Measurements from ENCODE around the gene ITGB3BP.

The ITGB3BP gene

DNA sequence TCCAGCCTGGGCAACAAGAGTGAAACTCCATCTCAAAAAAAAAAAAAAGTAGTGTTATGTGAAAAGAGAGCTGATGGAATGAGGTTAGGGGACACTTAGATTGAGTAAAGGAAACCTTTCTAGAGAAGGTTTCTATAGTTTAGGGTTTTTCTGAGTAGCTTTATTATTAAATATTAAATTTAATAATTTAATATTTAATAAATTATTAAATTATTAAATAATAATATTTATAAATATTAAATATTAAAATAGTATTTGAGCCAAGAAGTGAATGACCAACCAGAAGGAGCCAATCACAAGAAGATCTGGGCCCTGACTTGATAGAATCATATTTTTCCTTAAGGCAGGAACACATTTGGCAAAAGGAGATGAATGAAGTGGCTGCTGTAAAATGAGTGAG is 104.9 kb downstream of the ITGB3BP start:
- no peak for DNase-seq (ENCODE audit: low read depth)

DNA sequence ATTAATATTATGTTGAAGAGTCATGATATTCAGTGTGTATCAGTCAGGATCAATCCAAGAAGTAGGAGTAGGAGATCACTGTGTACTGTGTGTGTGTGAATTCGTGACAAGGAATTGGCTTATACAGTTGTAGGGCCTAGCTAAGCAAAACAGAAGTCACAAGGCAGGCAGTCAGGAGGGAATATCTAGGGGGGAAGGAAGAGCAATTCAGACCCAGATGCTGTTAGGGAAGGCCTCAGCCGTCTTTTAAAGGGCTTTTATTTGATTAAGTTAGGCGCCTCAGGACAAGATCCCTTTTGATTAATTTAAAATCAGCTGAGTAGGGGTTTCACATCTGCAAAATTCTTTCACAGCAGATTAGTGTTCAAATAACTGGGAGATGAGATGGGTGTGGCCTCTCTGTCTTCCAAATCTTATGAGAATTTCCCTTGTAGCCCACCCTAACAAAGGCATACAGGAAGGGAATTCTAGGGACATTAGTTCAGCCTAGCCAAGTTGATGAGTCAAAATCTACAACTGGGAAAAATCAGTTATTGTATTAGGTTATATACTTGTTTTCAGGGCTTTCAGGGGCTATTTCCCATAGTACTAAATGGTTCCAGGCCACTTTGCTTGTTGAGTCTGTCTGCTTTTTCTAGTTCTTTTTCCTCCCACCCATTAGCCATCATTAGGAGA is 108.2 kb downstream of the ITGB3BP start:
- DNase-seq (ENCODE audit: low read depth) = no peak

DNA sequence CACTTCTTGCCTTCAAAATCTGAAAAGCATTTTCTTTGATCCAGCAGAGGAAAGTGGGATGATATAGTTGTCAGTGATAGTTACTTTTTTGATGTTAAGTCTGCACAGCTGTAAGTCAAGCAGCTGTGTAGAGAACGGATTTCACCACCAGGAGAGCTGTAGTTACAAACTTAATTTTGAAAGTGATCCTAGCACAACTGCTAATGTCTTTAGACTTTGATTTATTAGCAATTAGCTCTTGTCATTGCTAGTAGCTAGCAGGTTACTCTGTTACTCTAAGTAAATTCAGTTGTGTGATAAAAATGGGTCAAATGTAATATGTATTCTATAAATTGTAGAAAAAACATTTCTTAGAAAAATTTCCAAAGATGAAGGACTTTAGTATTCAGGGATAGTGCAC is 109.6 kb downstream of the ITGB3BP start:
- no peak for DNase-seq (ENCODE audit: low read depth)

DNA sequence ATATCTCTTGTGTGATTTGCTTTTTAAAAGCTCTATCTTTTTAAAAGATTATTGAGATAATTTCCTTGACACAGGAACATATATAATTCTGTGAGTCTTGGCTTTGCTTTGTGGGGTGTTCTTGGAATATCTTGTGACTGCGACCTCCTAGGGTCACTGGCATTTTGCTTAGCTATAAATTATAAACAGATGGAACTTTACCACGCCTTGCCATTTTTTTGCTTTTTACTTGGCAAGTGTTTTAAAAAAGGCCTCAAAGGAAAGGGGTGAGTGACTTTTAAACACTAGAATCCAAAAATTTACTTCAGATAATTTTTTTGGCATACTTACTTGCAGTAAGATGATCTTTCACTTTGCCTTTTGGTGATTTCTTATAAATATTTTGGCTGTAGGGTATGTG is 112.0 kb downstream of the ITGB3BP start:
- peak; percentile 77 for DNase-seq (ENCODE audit: low read depth)

DNA sequence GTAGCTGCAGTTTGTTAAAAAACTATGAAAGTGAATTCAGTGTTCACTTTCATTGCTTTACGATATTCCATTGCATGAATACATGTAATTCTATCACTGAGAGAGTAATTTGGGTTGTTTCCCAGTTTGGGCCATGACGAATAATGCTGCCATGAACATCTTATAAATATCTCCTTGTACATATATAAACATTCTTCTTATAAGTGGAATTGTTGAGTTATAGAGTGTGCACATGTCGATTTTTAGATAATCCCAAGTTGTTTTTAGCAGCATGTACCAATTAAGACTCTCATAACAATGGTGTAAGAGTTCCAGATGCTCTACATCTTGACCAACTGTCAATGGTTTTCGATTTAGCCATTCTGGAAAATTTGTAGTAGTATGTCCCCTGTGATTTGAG is 114.7 kb downstream of the ITGB3BP start:
- DNase-seq (ENCODE audit: low read depth) = peak; percentile 68

DNA sequence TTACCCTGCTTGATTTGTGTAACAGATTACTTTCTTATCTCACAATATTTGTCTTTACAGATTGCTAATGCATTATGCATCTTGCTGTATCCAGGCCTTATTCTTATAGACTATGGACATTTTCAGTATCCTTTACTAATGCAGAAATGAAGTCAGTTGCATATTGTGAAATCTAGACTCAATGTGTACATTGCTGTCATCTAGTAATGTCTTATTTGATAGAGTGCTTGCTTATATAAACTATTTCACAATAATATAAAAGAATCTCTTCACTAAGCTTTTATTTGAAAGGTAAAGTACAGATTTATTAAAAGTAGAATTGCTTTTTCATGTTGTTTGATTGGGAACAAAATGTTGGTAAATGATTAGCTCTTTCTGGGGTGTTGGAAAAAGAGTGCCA is 116.0 kb downstream of the ITGB3BP start:
- no peak for DNase-seq (ENCODE audit: low read depth)

DNA sequence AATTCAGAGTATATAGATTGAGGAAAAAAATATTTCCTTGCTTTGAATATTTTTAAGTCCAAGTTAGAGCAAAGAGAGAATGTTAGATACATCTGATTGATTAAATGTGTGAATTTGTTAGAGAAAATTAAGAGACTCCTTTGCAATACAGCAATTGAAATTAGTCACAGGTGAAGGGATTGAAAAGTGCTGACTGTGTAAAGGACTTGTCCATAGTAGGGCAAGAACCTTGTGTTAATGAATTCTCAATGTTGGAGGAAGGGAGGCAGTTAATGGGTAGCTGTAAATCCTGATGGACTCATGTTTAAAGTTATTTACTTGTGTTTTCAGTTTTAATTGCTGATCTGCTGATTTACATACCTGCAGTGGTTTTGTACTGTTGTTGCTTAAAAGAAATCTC is 117.0 kb downstream of the ITGB3BP start:
- DNase-seq (ENCODE audit: low read depth) = no peak

DNA sequence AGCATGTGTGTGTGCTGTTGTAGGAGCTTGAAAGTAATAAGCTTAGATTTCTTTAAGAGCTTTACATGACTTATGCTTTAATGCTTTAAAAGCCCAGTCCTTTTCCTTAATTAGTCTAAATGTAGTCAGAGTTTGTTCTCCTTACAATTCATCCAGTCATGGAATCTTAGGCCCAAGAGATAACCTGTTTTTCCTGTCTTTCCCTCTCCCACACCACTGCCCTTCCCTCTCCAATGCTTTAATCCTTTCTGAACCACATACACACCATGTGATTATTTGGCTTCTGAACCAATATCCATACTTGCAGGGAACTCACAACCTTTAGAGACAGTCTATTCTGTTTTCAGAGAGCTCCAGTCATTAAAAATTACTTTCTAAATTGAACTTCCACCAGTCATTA is 118.0 kb downstream of the ITGB3BP start:
- DNase-seq (ENCODE audit: low read depth) = no peak

DNA sequence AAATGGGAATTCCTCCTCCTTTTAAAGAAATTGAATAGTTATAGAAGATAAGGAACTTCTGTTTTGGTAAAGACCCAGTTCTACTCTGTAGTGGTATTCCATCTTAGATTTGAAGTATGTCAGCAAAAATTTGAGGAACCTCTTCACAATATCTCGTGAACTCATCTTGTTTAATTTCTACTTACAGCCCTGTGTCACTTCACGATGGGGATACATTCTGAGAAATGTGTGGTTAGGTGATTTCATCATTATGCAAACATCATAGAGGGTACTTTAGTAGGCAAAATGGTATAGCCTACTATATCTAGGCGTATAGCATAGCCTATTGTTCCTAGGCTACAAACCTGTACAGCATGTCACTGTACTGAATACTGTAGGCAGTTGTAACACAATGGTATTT is 119.6 kb downstream of the ITGB3BP start:
- DNase-seq (ENCODE audit: low read depth) = no peak

DNA sequence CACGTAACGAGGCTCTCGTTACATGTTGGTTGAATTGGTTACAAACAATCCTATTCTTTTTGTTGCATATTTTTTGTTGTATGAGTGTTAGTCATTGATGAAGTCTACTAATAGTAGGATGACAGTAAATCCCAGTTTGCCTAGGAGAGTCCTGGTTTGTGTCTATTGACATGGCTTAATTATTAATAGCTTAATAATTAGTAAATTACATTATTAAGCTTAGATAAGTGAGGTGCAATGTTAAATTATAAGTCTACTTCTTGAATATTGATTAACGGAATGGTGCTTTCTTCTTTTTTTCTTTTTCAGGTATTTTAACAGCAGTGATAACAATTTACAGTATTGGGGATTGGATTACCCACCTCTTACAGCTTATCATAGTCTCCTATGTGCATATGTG is 121.1 kb downstream of the ITGB3BP start:
- no peak for DNase-seq (ENCODE audit: low read depth)

Data from fibroblast of gingiva (primary cell).